ENCODE data around the gene SDF2.

SDF2 gene

DNA sequence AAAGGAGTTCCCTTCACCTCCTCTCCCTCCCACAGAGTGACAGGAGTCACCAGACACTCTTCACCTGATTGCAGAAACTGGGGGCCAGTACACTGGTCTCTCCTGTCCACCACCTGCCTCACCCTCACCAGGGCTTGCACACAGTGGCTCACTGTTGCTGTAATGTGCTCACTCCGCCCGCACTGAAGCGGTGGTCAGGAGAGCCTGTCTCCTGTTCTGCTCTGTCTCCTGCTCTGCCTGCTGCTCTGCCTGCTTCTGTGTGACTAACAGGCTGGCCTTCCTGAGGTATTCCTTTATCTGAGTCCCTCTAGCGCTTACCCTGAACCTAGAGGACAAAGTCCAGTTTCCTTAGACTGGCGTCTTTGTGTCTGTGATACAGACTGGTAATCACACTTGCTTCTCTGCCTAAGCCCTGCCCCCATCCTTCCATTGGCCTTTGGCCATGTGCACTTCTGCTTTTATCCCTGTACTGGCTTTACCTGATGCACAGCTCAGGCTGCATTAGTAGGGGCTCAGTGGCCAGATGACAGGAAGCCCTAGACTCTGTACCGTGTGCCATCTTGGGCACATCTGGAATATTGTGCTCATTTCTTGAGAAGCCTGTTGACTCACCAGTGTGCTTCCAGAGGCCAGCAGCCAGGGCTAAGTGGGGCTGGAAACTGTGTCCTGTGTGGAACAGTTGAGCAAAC, 36.7 kb upstream of the SDF2 start:
- H4K20me1 ChIP-seq (ENCODE audit: insufficient read depth, low read length): no peaks in the 10 kb centered on the region
- DNase-seq: no peak
- no peaks in the 10 kb centered on the region for H3F3A ChIP-seq (ENCODE audit: insufficient read depth, low read length)
- no peak overlapping the region for H3K27ac ChIP-seq (ENCODE audit: low read length)
- no peaks in the 10 kb centered on the region for H3K9me2 ChIP-seq (replicated peaks; ENCODE audit: insufficient read depth, low read length)
- no peak overlapping the region for H3K9ac ChIP-seq (ENCODE audit: low read length)
- no peak overlapping the region for H3K4me2 ChIP-seq (ENCODE audit: low read depth, low read length)
- no peaks in the 10 kb centered on the region for H3K4me1 ChIP-seq (ENCODE audit: low read length)
- no peaks in the 10 kb centered on the region for H3K79me2 ChIP-seq (ENCODE audit: low read length)
- TF ChIP-seq EZH2 (optimal IDR thresholded peaks at IDR 0.05; ENCODE audit: low read depth, low read length): no peak
- TF ChIP-seq, protein P1, sequence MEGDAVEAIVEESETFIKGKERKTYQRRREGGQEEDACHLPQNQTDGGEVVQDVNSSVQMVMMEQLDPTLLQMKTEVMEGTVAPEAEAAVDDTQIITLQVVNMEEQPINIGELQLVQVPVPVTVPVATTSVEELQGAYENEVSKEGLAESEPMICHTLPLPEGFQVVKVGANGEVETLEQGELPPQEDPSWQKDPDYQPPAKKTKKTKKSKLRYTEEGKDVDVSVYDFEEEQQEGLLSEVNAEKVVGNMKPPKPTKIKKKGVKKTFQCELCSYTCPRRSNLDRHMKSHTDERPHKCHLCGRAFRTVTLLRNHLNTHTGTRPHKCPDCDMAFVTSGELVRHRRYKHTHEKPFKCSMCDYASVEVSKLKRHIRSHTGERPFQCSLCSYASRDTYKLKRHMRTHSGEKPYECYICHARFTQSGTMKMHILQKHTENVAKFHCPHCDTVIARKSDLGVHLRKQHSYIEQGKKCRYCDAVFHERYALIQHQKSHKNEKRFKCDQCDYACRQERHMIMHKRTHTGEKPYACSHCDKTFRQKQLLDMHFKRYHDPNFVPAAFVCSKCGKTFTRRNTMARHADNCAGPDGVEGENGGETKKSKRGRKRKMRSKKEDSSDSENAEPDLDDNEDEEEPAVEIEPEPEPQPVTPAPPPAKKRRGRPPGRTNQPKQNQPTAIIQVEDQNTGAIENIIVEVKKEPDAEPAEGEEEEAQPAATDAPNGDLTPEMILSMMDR (IDR thresholded peaks at IDR 0.05; ENCODE audit: low read length): no peak
- no peak for TF ChIP-seq EZH2phosphoT487 (IDR thresholded peaks at IDR 0.05; ENCODE audit: low read length)
- H3K36me3 ChIP-seq (replicated peaks; ENCODE audit: insufficient read depth, low read length): peaks cover 9% of the 10 kb centered on the region
- H3K27me3 ChIP-seq (replicated peaks; ENCODE audit: insufficient read depth, low read length): no peaks in the 10 kb centered on the region
- H3K9me3 ChIP-seq (replicated peaks; ENCODE audit: insufficient read depth, low read length): no peaks in the 10 kb centered on the region
- no peak overlapping the region for H2AFZ ChIP-seq (ENCODE audit: low read length)
- no peak overlapping the region for H3K4me3 ChIP-seq (ENCODE audit: low read length)

DNA sequence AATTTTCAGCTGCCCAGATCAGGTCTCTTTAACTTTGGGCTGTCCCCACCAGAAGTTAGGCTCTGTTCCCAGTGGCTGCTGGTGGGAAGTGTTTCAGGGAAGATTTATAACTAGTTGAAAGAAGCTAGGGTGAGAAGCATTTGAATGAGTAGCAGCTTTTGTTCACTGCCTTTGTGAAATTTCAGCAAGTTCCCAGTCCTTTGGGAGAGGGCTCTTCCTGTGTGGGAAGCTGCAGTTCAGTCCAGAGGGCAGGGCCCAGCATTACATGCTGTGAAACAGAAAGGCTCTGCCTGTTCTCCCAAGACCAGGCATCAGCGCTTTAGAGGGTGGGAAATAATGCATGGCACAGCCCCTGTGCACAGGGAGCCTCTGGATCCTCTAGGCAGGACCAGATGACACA, 32.2 kb upstream of the SDF2 start:
- no peak for TF ChIP-seq EZH2 (optimal IDR thresholded peaks at IDR 0.05; ENCODE audit: low read depth, low read length)
- no peak for TF ChIP-seq EZH2phosphoT487 (IDR thresholded peaks at IDR 0.05; ENCODE audit: low read length)
- TF ChIP-seq, protein P1 (IDR thresholded peaks at IDR 0.05; ENCODE audit: low read length): no peak
- H3K79me2 ChIP-seq (ENCODE audit: low read length): no peaks in the 10 kb centered on the region
- no peaks in the 10 kb centered on the region for H3F3A ChIP-seq (ENCODE audit: insufficient read depth, low read length)
- no peak overlapping the region for H3K27ac ChIP-seq (ENCODE audit: low read length)
- H4K20me1 ChIP-seq (ENCODE audit: insufficient read depth, low read length): no peaks in the 10 kb centered on the region
- H3K9ac ChIP-seq (ENCODE audit: low read length): no peak overlapping the region
- no peaks in the 10 kb centered on the region for H3K4me1 ChIP-seq (ENCODE audit: low read length)
- peaks cover 15% of the 10 kb centered on the region for H3K36me3 ChIP-seq (replicated peaks; ENCODE audit: insufficient read depth, low read length)
- no peak for DNase-seq
- no peaks in the 10 kb centered on the region for H3K9me2 ChIP-seq (replicated peaks; ENCODE audit: insufficient read depth, low read length)
- H2AFZ ChIP-seq (ENCODE audit: low read length): no peak overlapping the region
- H3K9me3 ChIP-seq (replicated peaks; ENCODE audit: insufficient read depth, low read length): no peaks in the 10 kb centered on the region
- H3K27me3 ChIP-seq (replicated peaks; ENCODE audit: insufficient read depth, low read length): no peaks in the 10 kb centered on the region
- H3K4me2 ChIP-seq (ENCODE audit: low read depth, low read length): no peak overlapping the region
- no peak overlapping the region for H3K4me3 ChIP-seq (ENCODE audit: low read length)

DNA sequence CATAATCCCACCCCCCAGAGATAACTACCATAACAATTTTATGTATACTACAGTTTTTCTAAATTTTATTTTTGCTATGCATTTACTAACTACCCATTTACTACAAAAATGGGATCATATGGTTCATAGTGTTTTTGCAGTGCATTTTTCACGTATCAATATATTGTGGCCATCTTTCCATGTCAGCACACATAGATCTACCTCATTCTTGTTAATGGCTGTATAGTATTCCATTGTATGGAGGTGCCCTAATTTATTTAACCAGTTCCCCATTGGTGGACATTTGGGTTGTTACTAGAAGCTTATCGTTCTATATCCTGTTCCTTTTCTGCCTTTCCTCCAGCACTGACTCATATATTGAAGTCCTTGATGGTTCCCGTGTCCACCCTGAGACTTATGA, 27.3 kb upstream of the SDF2 start:
- H3K4me1 ChIP-seq (ENCODE audit: low read length): no peaks in the 10 kb centered on the region
- H3K4me2 ChIP-seq (ENCODE audit: low read depth, low read length): no peak overlapping the region
- H3K27ac ChIP-seq (ENCODE audit: low read length): no peak overlapping the region
- no peaks in the 10 kb centered on the region for H3K9me2 ChIP-seq (replicated peaks; ENCODE audit: insufficient read depth, low read length)
- peaks cover 31% of the 10 kb centered on the region for H3K36me3 ChIP-seq (replicated peaks; ENCODE audit: insufficient read depth, low read length)
- no peak for DNase-seq
- H3K4me3 ChIP-seq (ENCODE audit: low read length): no peak overlapping the region
- H3K27me3 ChIP-seq (replicated peaks; ENCODE audit: insufficient read depth, low read length): no peaks in the 10 kb centered on the region
- no peak for TF ChIP-seq EZH2phosphoT487 (IDR thresholded peaks at IDR 0.05; ENCODE audit: low read length)
- TF ChIP-seq, protein P1 (IDR thresholded peaks at IDR 0.05; ENCODE audit: low read length): no peak
- no peak for TF ChIP-seq EZH2 (optimal IDR thresholded peaks at IDR 0.05; ENCODE audit: low read depth, low read length)
- no peak overlapping the region for H3K9ac ChIP-seq (ENCODE audit: low read length)
- H4K20me1 ChIP-seq (ENCODE audit: insufficient read depth, low read length): no peaks in the 10 kb centered on the region
- no peaks in the 10 kb centered on the region for H3K9me3 ChIP-seq (replicated peaks; ENCODE audit: insufficient read depth, low read length)
- no peaks in the 10 kb centered on the region for H3K79me2 ChIP-seq (ENCODE audit: low read length)
- H3F3A ChIP-seq (ENCODE audit: insufficient read depth, low read length): no peaks in the 10 kb centered on the region
- H2AFZ ChIP-seq (ENCODE audit: low read length): no peak overlapping the region
